HEK293 (cell line): ENCODE results near the gene PROX1.

Source experiments
- CTCF ChIP-seq: fragments of 450-650 bp; formaldehyde crosslinking; IDR thresholded peaks from 2 replicates; pipeline ENCODE4 v1.5.1; 2016; ENCODE audit warnings: missing biosample characterization, missing genetic modification characterization
- EGR2 ChIP-seq: fragments of 450-650 bp; formaldehyde crosslinking; IDR thresholded peaks from 2 replicates; pipeline ENCODE4 v1.5.1; 2016; ENCODE audit warnings: low read depth, missing biosample characterization, missing genetic modification characterization
- KLF10 ChIP-seq: fragments of 450-650 bp; IDR thresholded peaks from 2 replicates; pipeline ENCODE4 v1.5.1; 2018; ENCODE audit warnings: missing biosample characterization, mild to moderate bottlenecking, missing genetic modification characterization
- REST ChIP-seq: fragments of 450-650 bp; formaldehyde crosslinking; IDR thresholded peaks from 2 replicates; pipeline ENCODE4 v1.5.1; 2016; ENCODE audit warnings: missing biosample characterization, missing genetic modification characterization
- ZNF274 ChIP-seq, 2 experiments: fragments of 200-500 bp in 1 of 2; fragments of 450-650 bp in 1 of 2; sonication (Bioruptor generic) in 1 of 2; formaldehyde crosslinking in 1 of 2; IDR thresholded peaks; 2 replicates each; pipeline versions ENCODE4 v1.5.1 to v1.6.1; 2014 to 2016; ENCODE audit warnings: borderline replicate concordance in 1 of 2, inconsistent platforms in 1 of 2, low read length in 1 of 2, missing biosample characterization in 1 of 2, missing genetic modification characterization in 1 of 2
- ZNF501 ChIP-seq: fragments of 450-650 bp; formaldehyde crosslinking; IDR thresholded peaks from 2 replicates; pipeline ENCODE4 v1.5.1; 2016; ENCODE audit warnings: missing biosample characterization, missing genetic modification characterization

- TF ChIP-seq EGR2 (tag by site-specific recombination): no peak
- no peak for TF ChIP-seq REST (tag by site-specific recombination)
- no peak for TF ChIP-seq CTCF
- no peak for TF ChIP-seq KLF10
- TF ChIP-seq ZNF274 (IDR thresholded peaks at IDR 0.05; ENCODE audit: low read length): no peak
- no peak for TF ChIP-seq ZNF274 (tag by site-specific recombination; IDR thresholded peaks at IDR 0.05; ENCODE audit: borderline replicate concordance)
- TF ChIP-seq ZNF501 (tag by site-specific recombination): no peak
Measured at GRCh38 chr1:213960963-213961362, 26.8 kb upstream of the PROX1 start.
